K562 treated with DMSO at 1 percent for 4 hours (cell line): ENCODE data around the gene EEF1E1. TPM values are rescaled to one million over a fixed set of nuclear protein-coding genes. Genes with fewer than 3 reads are reported as not detected.

Experiments
- total RNA-seq: library from RNA; unstranded; fragments of 300-600 nt; gene quantifications from 2 replicates; pipeline ENCODE4 v1.2.3, GENCODE V29; 2022; ENCODE audit not compliant: insufficient read depth

EEF1E1 gene
- 89.8 and 107 TPM in 2 replicates for total RNA-seq

DNA sequence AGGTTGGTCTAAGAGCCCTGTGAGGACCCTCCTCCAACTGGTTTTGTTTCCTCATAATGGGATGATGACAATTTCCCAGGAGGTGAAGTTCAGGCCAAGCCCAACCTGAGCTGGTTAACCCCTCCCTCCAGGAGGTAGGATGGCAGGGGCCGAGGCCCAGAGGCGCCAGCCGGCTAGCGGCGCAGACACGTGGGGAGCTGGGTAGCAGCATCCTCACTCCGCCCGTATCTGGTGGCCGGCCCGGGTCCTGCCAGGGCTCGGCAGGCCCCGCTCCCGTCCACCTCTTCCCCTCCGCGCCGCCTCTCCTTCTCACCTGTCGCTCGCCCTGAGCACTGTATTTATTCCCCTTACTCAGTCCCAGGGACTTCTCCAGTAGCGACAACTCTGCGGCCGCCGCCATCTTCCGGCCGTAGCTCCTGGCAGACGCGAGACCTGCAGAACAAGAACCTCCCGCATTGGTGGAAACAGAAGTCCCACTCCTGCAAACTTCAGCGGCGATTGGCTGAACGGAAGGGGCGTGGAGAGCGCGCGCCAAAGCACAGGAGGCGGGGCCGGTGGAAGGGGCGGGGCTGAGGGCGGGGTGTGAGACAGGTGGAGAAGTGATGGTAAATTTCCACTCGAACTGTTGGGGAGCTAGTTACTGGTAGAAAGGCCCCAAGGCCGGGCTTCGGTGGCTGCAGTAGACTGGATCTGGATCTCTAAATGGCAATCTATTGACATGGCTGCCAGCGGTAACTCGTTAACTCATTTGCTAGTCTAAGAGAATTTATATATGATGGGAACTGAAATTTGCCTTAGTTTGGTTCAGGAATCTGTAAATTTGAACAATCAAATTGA, at the start of gene EEF1E1:
Gene EEF1E1 (minus strand): TSS at position 427 of the 837 bp plus-strand sequence. CDS start 27 bp downstream, at position 400.

GRCh38 chr6:8063761-8064637, 38.3 kb downstream of the EEF1E1 start, which contains the start of gene BLOC1S5:
TSS of gene BLOC1S5 (minus strand) at chr6:8064389. CDS start at chr6:8064376, 13 bp downstream.

Other genes starting within 250 kb of the EEF1E1 start
- 114 and 119 TPM in 2 replicates for gene TXNDC5, start 191.8 kb downstream of the EEF1E1 start, total RNA-seq
- gene BLOC1S5, start 38.2 kb downstream of the EEF1E1 start, total RNA-seq, result 8.4 and 16.1 TPM in 2 replicates